Measurements from ENCODE around the gene GALK2.

DNA sequence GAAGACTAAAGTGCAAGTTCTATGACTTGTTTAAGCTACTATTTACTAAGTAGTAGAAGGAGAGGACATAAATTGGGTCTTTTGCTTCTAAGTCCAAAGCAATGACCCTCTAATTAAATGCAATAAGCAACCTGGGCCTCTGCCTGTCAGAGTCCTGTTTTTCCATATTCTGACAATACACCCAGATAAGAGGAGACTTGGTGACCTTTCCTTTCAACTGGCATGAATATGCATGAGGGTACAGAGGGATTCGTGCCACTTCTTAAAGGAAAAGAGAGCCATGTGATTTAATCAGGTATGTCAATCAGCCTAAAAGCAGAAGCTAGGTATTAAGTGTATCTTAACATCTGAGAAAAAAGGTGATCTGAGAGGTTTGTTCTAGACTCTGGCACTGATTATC is 202.3 kb downstream of the GALK2 start:
- TF ChIP-seq, protein P1, sequence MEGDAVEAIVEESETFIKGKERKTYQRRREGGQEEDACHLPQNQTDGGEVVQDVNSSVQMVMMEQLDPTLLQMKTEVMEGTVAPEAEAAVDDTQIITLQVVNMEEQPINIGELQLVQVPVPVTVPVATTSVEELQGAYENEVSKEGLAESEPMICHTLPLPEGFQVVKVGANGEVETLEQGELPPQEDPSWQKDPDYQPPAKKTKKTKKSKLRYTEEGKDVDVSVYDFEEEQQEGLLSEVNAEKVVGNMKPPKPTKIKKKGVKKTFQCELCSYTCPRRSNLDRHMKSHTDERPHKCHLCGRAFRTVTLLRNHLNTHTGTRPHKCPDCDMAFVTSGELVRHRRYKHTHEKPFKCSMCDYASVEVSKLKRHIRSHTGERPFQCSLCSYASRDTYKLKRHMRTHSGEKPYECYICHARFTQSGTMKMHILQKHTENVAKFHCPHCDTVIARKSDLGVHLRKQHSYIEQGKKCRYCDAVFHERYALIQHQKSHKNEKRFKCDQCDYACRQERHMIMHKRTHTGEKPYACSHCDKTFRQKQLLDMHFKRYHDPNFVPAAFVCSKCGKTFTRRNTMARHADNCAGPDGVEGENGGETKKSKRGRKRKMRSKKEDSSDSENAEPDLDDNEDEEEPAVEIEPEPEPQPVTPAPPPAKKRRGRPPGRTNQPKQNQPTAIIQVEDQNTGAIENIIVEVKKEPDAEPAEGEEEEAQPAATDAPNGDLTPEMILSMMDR (optimal IDR thresholded peaks at IDR 0.05 in 1 of 3, IDR thresholded peaks at IDR 0.05 in 1 of 3, conservative IDR thresholded peaks at IDR 0.05 in 1 of 3; ENCODE audit: extremely low read depth in 1 of 3, insufficient read depth in 2 of 3, low read length in 3 of 3), result no peak
- no peak for TF ChIP-seq EZH2 (IDR thresholded peaks at IDR 0.05; ENCODE audit: low read length)

All from keratinocyte (primary cell).